Stimulated activated CD4-positive, alpha-beta T cell treated with anti-CD3 and anti-CD28 coated beads, TNF-alpha, amount 100 ng/mL, for 24 hours (primary cell): ENCODE data around the gene CREB3L2.
A peak's percentile ranks its signal among the peaks of the same experiment; 100 is the strongest.

Experiments
- DNase-seq, 3 experiments: peaks; one replicate each; pipeline ENCODE4 v3.0.0-alpha.2; 2020; ENCODE audit warnings: low read depth in 3 of 3

CREB3L2 gene

GRCh38 chr7:137898839-137899721 is 102.8 kb downstream of the CREB3L2 start:
- peak; percentile 52 to 76 (median 63) for DNase-seq

GRCh38 chr7:137895301-137896221 is 106.3 kb downstream of the CREB3L2 start:
- DNase-seq, result peak in 1 of 3 experiments; percentile 25

GRCh38 chr7:137893143-137893742 is 108.6 kb downstream of the CREB3L2 start:
- DNase-seq, result no peak

- DNase-seq, result no peak
These were observed 110.8 kb downstream of the CREB3L2 start for GRCh38 chr7:137891016-137891655.

- DNase-seq, result no peak
These were observed 111.4 kb downstream of the CREB3L2 start for GRCh38 chr7:137890449-137890921.

GRCh38 chr7:137888241-137888640 is 113.6 kb downstream of the CREB3L2 start:
- DNase-seq, result no peak

- no peak for DNase-seq
These were observed 115.1 kb downstream of the CREB3L2 start for GRCh38 chr7:137886746-137887145.

GRCh38 chr7:137886281-137886680 is 115.6 kb downstream of the CREB3L2 start:
- no peak for DNase-seq

GRCh38 chr7:137885678-137886077 is 116.2 kb downstream of the CREB3L2 start:
- DNase-seq, result no peak

- no peak for DNase-seq
These were observed 119.1 kb downstream of the CREB3L2 start for GRCh38 chr7:137882806-137883205.

GRCh38 chr7:137882261-137882668 is 119.6 kb downstream of the CREB3L2 start:
- DNase-seq, result no peak

GRCh38 chr7:137881607-137882260 is 120.2 kb downstream of the CREB3L2 start:
- DNase-seq, result no peak

- DNase-seq, result no peak
These were observed 121.5 kb downstream of the CREB3L2 start for GRCh38 chr7:137880432-137880831.

GRCh38 chr7:137879357-137880158 is 122.3 kb downstream of the CREB3L2 start:
- DNase-seq, result no peak

- DNase-seq, result no peak
These were observed 123.4 kb downstream of the CREB3L2 start for GRCh38 chr7:137878333-137878961.

GRCh38 chr7:137877027-137877675 is 124.7 kb downstream of the CREB3L2 start:
- no peak for DNase-seq

GRCh38 chr7:137875746-137876145 is 126.1 kb downstream of the CREB3L2 start:
- no peak for DNase-seq

- DNase-seq, result no peak
These were observed 127.7 kb downstream of the CREB3L2 start for GRCh38 chr7:137873979-137874777.
